GM12878 (cell line): ENCODE measurements around the gene SENP6. TPM values are rescaled to one million over a fixed set of nuclear protein-coding genes. Genes with fewer than 3 reads are reported as not detected.

ENCODE experiments used
- ATAC-seq: fragments of 200-7000 bp; cut with Tn5 transposase; 3 replicates; pipeline ENCODE4 v1.9.1; 2020; ENCODE audit warnings: mild to moderate bottlenecking, moderate library complexity
- BruUV-seq: library from RNA; stranded (reverse); fragments of 400-500 nt; replicated peaks from 2 replicates; lab custom pipeline; 2021; lab: Mats Ljungman, UMichigan
- CTCF ChIA-PET: fragments of 300-600 bp; sonication (Branson Sonifier 250); formaldehyde crosslinking; extraction: SDS; loops from one replicate; lab custom pipeline; 2021; ENCODE audit warnings: inconsistent platforms; lab: Yijun Ruan, JAX
- POLR2A ChIA-PET: fragments of 350-600 bp; formaldehyde crosslinking; extraction: SDS; loops from one replicate; lab custom pipeline; 2021; ENCODE audit warnings: inconsistent platforms; lab: Charles Lee
- RAD21 ChIA-PET: fragments of 300-600 bp; sonication (Branson Sonifier 250); formaldehyde crosslinking; loops from one replicate; lab custom pipeline; 2023; ENCODE audit warnings: antibody characterized with exemption; ENCODE audit not compliant: unreplicated experiment; lab: Charles Lee
- SMC1A ChIA-PET: fragments of 300-600 bp; sonication (Branson Sonifier 250); formaldehyde crosslinking; loops from one replicate; lab custom pipeline; 2023; ENCODE audit not compliant: unreplicated experiment, uncharacterized antibody; lab: Charles Lee
- DNase-seq: peaks from one replicate; pipeline ENCODE4 v3.0.0-alpha.2; 2011; ENCODE audit warnings: low read depth, low spot score
- FAIRE-seq: peaks from 3 replicates; lab custom pipeline; 2011; peaks lifted over from hg19 to GRCh38; lab: Jason Lieb, UNC
- H2AFZ ChIP-seq: 2 replicates; pipeline ENCODE4 v1.6.0; 2011; ENCODE audit warnings: low read depth, low read length, control low read depth; ENCODE audit not compliant: control insufficient read depth
- H3K27ac ChIP-seq: 2 replicates; pipeline ENCODE4 v1.5.1; 2011; ENCODE audit warnings: control low read depth; ENCODE audit not compliant: control insufficient read depth, insufficient read depth
- H3K27me3 ChIP-seq, 2 experiments: replicated peaks in 1 of 2; 2 replicates each; pipeline versions ENCODE4 v1.6.0 to v1.6.1; 2011; ENCODE audit warnings: low read length in 1 of 2; ENCODE audit not compliant: control insufficient read depth in 2 of 2, insufficient read depth in 2 of 2
- H3K36me3 ChIP-seq, 2 experiments: 2 replicates each; pipeline ENCODE4 v1.5.1; 2011; ENCODE audit warnings: low read length in 1 of 2; ENCODE audit not compliant: control insufficient read depth in 2 of 2, insufficient read depth in 2 of 2
- H3K4me1 ChIP-seq: 2 replicates; pipeline ENCODE4 v1.6.1; 2011; ENCODE audit warnings: mild to moderate bottlenecking, low read length, moderate library complexity, mixed read lengths; ENCODE audit not compliant: control insufficient read depth, insufficient read depth
- H3K4me2 ChIP-seq: 2 replicates; pipeline ENCODE4 v1.6.0; 2011; ENCODE audit warnings: control low read depth; ENCODE audit not compliant: control insufficient read depth, insufficient read depth
- H3K4me3 ChIP-seq: fragments of 200-600 bp; sonication (generic); 2 replicates; pipeline ENCODE4 v1.5.1; 2016
- H3K79me2 ChIP-seq: 2 replicates; pipeline ENCODE4 v1.6.0; 2011; ENCODE audit warnings: low read length; ENCODE audit not compliant: control insufficient read depth, insufficient read depth
- H3K9ac ChIP-seq: 2 replicates; pipeline ENCODE4 v1.8.0; 2011; ENCODE audit warnings: low read length, control low read depth, mixed read lengths; ENCODE audit not compliant: control insufficient read depth, insufficient read depth
- H3K9me3 ChIP-seq: replicated peaks from 3 replicates; pipeline ENCODE4 v1.5.1; 2011; ENCODE audit warnings: mild to moderate bottlenecking, low read length; ENCODE audit not compliant: control insufficient read depth, insufficient read depth
- H4K20me1 ChIP-seq: 2 replicates; pipeline ENCODE4 v1.6.0; 2011; ENCODE audit not compliant: control insufficient read depth, insufficient read depth
- ZBTB33 ChIP-seq: fragments of 450-650 bp; IDR thresholded peaks from 2 replicates; pipeline ENCODE4 v1.6.1; 2017; ENCODE audit warnings: mild to moderate bottlenecking
- ZSCAN29 ChIP-seq: fragments of 450-650 bp; IDR thresholded peaks from 2 replicates; pipeline ENCODE4 v1.6.1; 2017; ENCODE audit warnings: mild to moderate bottlenecking, moderate library complexity
- WGBS: methylation state at CpG from one replicate; pipeline ENCODE4 v1.1.6; 2016; ENCODE audit warnings: low lambda C conversion rate; ENCODE audit not compliant: insufficient replicate concordance, insufficient coverage; ENCODE audit errors: missing lambda C conversion rate; 5-methylcytosine and 5-hydroxymethylcytosine counted together
- in situ Hi-C: fragments of 300-500 bp; cut with MboI; formaldehyde crosslinking; loops from 9 replicates; pipeline ENCODE4 v1.14.3; 2018; ENCODE audit warnings: mixed read lengths
- intact Hi-C: fragments of 100-400 bp; cut with micrococcal nuclease; formaldehyde crosslinking; loops from one replicate; pipeline ENCODE4 v1.14.2; 2022; ENCODE audit not compliant: unreplicated experiment
- polyA plus RNA-seq, 11 experiments: library from polyadenylated mRNA; depleted of rRNA in 4 of 11; unstranded in 6 of 11; stranded (reverse) in 5 of 11; fragments of >200 nt; fragmentation: Nextera tagmentation in 4 of 11; fragmentation: Illumina TruSeq in 1 of 11; extraction: Ambion mirVana in 4 of 11; extraction: Trizol in 1 of 11; gene quantifications; 1 replicate in 1 of 11; 2 replicates in 10 of 11; pipeline versions ENCODE4 v1.2.1 to v1.2.3, GENCODE V29; 2011 to 2016; ENCODE audit warnings: inconsistent platforms in 2 of 11, missing spikeins in 2 of 11, low read depth in 1 of 11
- total RNA-seq, 4 experiments: library from RNA; depleted of rRNA in 3 of 4; stranded (reverse); fragments of >200 nt in 3 of 4; fragmentation: Illumina TruSeq in 1 of 4; extraction: Trizol in 1 of 4; gene quantifications; 2 replicates each; pipeline versions ENCODE4 v1.2.1 to v1.2.3, GENCODE V29; 2013 to 2021

The SENP6 gene
- total and polyA plus RNA-seq, 10 of the 15 experiments (the other 5 are each of a cell fraction or from before 2014, with no cell fraction given): 10.7 to 70.0 (median 42.3) TPM

GRCh38 chr6:75605635-75606034, 4.0 kb downstream of the SENP6 start:
- no TSS peak for BruUV-seq
- ATAC-seq: no peak
- CTCF ChIA-PET: interaction anchor here (0.7 kb wide), 1 partner anchor 24 kb away, joined by 3 read pairs; no protein-coding TSS in a partner anchor

More at GRCh38 chr6:75605635-75606034, 4.0 kb downstream of the SENP6 start:
- RAD21 ChIA-PET: no interaction called here
- no peak overlapping the region for H2AFZ ChIP-seq
- no peaks in the 10 kb centered on the region for H3K9me3 ChIP-seq
- H3K9ac ChIP-seq: no peak overlapping the region
- no peaks in the 10 kb centered on the region for H3K27me3 ChIP-seq
- no peaks in the 10 kb centered on the region; a peak in 1 of 4 replicates for H3K36me3 ChIP-seq
- peaks cover 98% of the 10 kb centered on the region for H3K79me2 ChIP-seq
- H3K27ac ChIP-seq: no peak overlapping the region
- in situ Hi-C loops (no loop called here), intact Hi-C loops (loop anchor here (5.0 kb wide), 1 partner anchor 323 kb away; the partner anchor contains the start of gene TMEM30A)
- FAIRE-seq (no peak), DNase-seq (no peak)
- peak overlapping the region; percentile 51 for H3K4me3 ChIP-seq
- peak overlapping the region; percentile 35; the same call in 1 of the 2 replicates for H3K4me2 ChIP-seq
- over 99% methylated on average over 4 of the region's 4 CpGs for WGBS
- SMC1A ChIA-PET: no interaction called here
- H4K20me1 ChIP-seq: peaks cover 4% of the 10 kb centered on the region; the same call in 1 of the 2 replicates
- POLR2A ChIA-PET: no interaction called here
- peaks cover 15% of the 10 kb centered on the region for H3K4me1 ChIP-seq
- TF ChIP-seq ZSCAN29 (no peak), ZBTB33 (peak; percentile 72)
